H1 (cell line): ENCODE measurements around the gene GALT. TPM values are rescaled to one million over a fixed set of nuclear protein-coding genes. Genes with fewer than 3 reads are reported as not detected.

ENCODE experiments used
- ASH2L ChIP-seq: fragments of 200-600, 300-600 bp; sonication (generic); IDR thresholded peaks from one replicate; pipeline ENCODE4 v1.7.1; 2017; ENCODE audit warnings: low read length
- BACH1 ChIP-seq: IDR thresholded peaks from 2 replicates; pipeline ENCODE4 v1.6.1; 2012; ENCODE audit warnings: low read length, improper control_type of control experiment
- CBX8 ChIP-seq: fragments of 300-800, 300-1000 bp; sonication (generic); IDR thresholded peaks from 2 replicates; pipeline ENCODE4 v1.7.1; 2016; ENCODE audit warnings: low read depth, low read length, borderline replicate concordance
- CTBP2 ChIP-seq: IDR thresholded peaks from 2 replicates; pipeline ENCODE4 v1.7.0; 2011; ENCODE audit warnings: borderline replicate concordance, mild to moderate bottlenecking, moderate library complexity, mixed read lengths, low read length; ENCODE audit not compliant: insufficient read depth, insufficient read length
- JUN ChIP-seq: IDR thresholded peaks from 2 replicates; pipeline ENCODE4 v1.6.1; 2011; ENCODE audit warnings: low read depth, mild to moderate bottlenecking, improper control_type of control experiment, low read length
- NRF1 ChIP-seq: IDR thresholded peaks from 2 replicates; pipeline ENCODE4 v1.6.1; 2011; ENCODE audit warnings: mild to moderate bottlenecking, low read depth, low read length, improper control_type of control experiment
- SIN3A ChIP-seq, 2 experiments: IDR thresholded peaks in 1 of 2; conservative IDR thresholded peaks in 1 of 2; 2 replicates each; pipeline ENCODE4 v1.6.1; 2011 to 2012; ENCODE audit warnings: low read length in 2 of 2, improper control_type of control experiment in 1 of 2, low read depth in 1 of 2, mild to moderate bottlenecking in 1 of 2
- SIX5 ChIP-seq: IDR thresholded peaks from 2 replicates; pipeline ENCODE4 v1.6.1; 2011; ENCODE audit warnings: mild to moderate bottlenecking, low read depth, low read length
- polyA plus RNA-seq, 7 experiments: library from polyadenylated mRNA; depleted of rRNA in 3 of 7; stranded (reverse) in 5 of 7; unstranded in 2 of 7; fragments of >200 nt in 5 of 7; fragments of 200-250 nt in 2 of 7; gene quantifications; 1 replicate in 5 of 7; 2 replicates in 1 of 7; 4 replicates in 1 of 7; pipeline versions ENCODE4 v1.2.1 to v1.2.3, GENCODE V29; 2011 to 2013; ENCODE audit warnings: missing spikeins in 2 of 7, mixed read lengths in 2 of 7
- total RNA-seq: library from RNA; stranded (reverse); fragmentation: NEBNext Ultra II Directional; extraction: Animal tissue kit (Norgen Biotek cat#: 25700); gene quantifications from 2 replicates; pipeline ENCODE4 v1.2.1, GENCODE V29; 2021

The GALT gene
- total and polyA plus RNA-seq, 2 of the 8 experiments (the other 6 are each of a cell fraction or from before 2014, with no cell fraction given) = 21.9 to 50.6 TPM

GRCh38 chr9:34606905-34607304, 39.6 kb upstream of the GALT start (continued):
- TF ChIP-seq SIN3A (conservative IDR thresholded peaks at IDR 0.05 in 1 of 2, IDR thresholded peaks at IDR 0.05 in 1 of 2; ENCODE audit: low read depth in 1 of 2, low read length in 2 of 2) (no peak), SIX5 (no peak), BACH1 (no peak), CBX8 (no peak), JUN (no peak), ASH2L (no peak), CTBP2 (no peak), NRF1 (no peak)
